Lung microvascular endothelial cell (primary cell): ENCODE results near the gene HP1BP3. TPM values are rescaled to one million over a fixed set of nuclear protein-coding genes. Genes with fewer than 3 reads are reported as not detected.
"Not testable (repeated sequence)": the region's sequence is repeated elsewhere in the genome, so short reads cannot be mapped to it uniquely, and the experiment has no call there.

ENCODE experiments used
- DNase-seq, 2 donors: peaks; one replicate each; pipeline versions ENCODE4 v3.0.0 to v3.0.0-alpha.2; 2010; ENCODE audit warnings: low read depth in 2 of 2
- total RNA-seq: library from RNA; depleted of rRNA; stranded (reverse); fragments of >200 nt; gene quantifications from 2 replicates; pipeline ENCODE4 v1.2.1, GENCODE V29; 2014

The HP1BP3 gene
- total RNA-seq, 1 donor from 2014 or later, result 193 TPM

GRCh38 chr1:20727746-20728316 lies 59.3 kb downstream of the HP1BP3 start:
- peak in 1 of 2 donors; percentile 33 for DNase-seq

GRCh38 chr1:20726932-20727745 lies 60.0 kb downstream of the HP1BP3 start:
- DNase-seq, result no peak

- no peak for DNase-seq
Measured at GRCh38 chr1:20726118-20726911, 60.8 kb downstream of the HP1BP3 start.

GRCh38 chr1:20725189-20726117 lies 61.7 kb downstream of the HP1BP3 start:
- DNase-seq, result peak in 1 of 2 donors; percentile 45

GRCh38 chr1:20724364-20725188 lies 62.5 kb downstream of the HP1BP3 start:
- no peak for DNase-seq

- DNase-seq, result no peak
Measured at GRCh38 chr1:20723537-20724363, 63.4 kb downstream of the HP1BP3 start.

- DNase-seq, result no peak
Measured at GRCh38 chr1:20723159-20723536, 64.0 kb downstream of the HP1BP3 start.

- DNase-seq, result no peak
Measured at GRCh38 chr1:20721117-20722061, 65.7 kb downstream of the HP1BP3 start.

GRCh38 chr1:20720631-20721091 lies 66.4 kb downstream of the HP1BP3 start:
- DNase-seq, result no peak

GRCh38 chr1:20719871-20720620 lies 67.1 kb downstream of the HP1BP3 start:
- no peak for DNase-seq

- no peak for DNase-seq
Measured at GRCh38 chr1:20719261-20719660, 67.8 kb downstream of the HP1BP3 start.

- DNase-seq, result not testable (repeated sequence)
Measured at GRCh38 chr1:20718343-20718882, 68.7 kb downstream of the HP1BP3 start.

GRCh38 chr1:20717452-20718342 lies 69.4 kb downstream of the HP1BP3 start, which contains the start of gene KIF17:
Gene KIF17 (minus strand): TSS chr1:20718007. CDS start chr1:20717706, 301 bp downstream.
- peak; percentile 75 to 85 for DNase-seq

GRCh38 chr1:20716232-20716631 lies 70.9 kb downstream of the HP1BP3 start:
- DNase-seq, result no peak

- DNase-seq, result no peak
Measured at GRCh38 chr1:20715406-20715805, 71.7 kb downstream of the HP1BP3 start.

- no peak for DNase-seq
Measured at GRCh38 chr1:20713440-20713839, 73.7 kb downstream of the HP1BP3 start.
